Endothelial cell of umbilical vein (primary cell): Measurements from ENCODE around the gene CCAR1. TPM values are rescaled to one million over a fixed set of nuclear protein-coding genes. Genes with fewer than 3 reads are reported as not detected.

Source experiments
- BruUV-seq: library from RNA; stranded (reverse); fragments of 400-500 nt; replicated peaks from 2 replicates; lab custom pipeline; 2021; lab: Mats Ljungman, UMichigan
- CTCF ChIA-PET: fragments of 300-600, 350-600 bp; sonication (Branson Sonifier 250); formaldehyde crosslinking; loops from one replicate; lab custom pipeline; 2021; ENCODE audit warnings: antibody characterized with exemption, inconsistent platforms; lab: Charles Lee
- POLR2A ChIA-PET: fragments of 300-600, 350-600 bp; sonication (Branson Sonifier 250); formaldehyde crosslinking; loops from one replicate; lab custom pipeline; 2021; ENCODE audit warnings: antibody characterized with exemption, inconsistent platforms; lab: Charles Lee
- DNase-seq: peaks from one replicate; pipeline ENCODE4 v3.0.0-alpha.2; 2011; ENCODE audit warnings: low read depth, low spot score
- FAIRE-seq: peaks from 2 replicates; lab custom pipeline; 2011; peaks lifted over from hg19 to GRCh38; lab: Jason Lieb, UNC
- H2AFZ ChIP-seq: 2 replicates; pipeline ENCODE4 v1.6.0; 2012; ENCODE audit warnings: low read depth, low read length, control low read depth, inconsistent platforms
- H3K27ac ChIP-seq: 2 replicates; pipeline ENCODE4 v1.5.1; 2011; ENCODE audit warnings: low read depth, mild to moderate bottlenecking, control low read depth, low read length, moderate library complexity; ENCODE audit not compliant: insufficient read depth
- H3K27me3 ChIP-seq, 2 experiments: 2 replicates each; pipeline versions ENCODE4 v1.6.0 to v1.6.1; 2011; ENCODE audit warnings: low read length in 2 of 2, mixed read lengths in 1 of 2; ENCODE audit not compliant: control insufficient read depth in 2 of 2, insufficient read depth in 2 of 2
- H3K36me3 ChIP-seq, 2 experiments: 2 replicates in 1 of 2; 3 replicates in 1 of 2; pipeline ENCODE4 v1.5.1; 2011; ENCODE audit warnings: low read length in 2 of 2, mild to moderate bottlenecking in 1 of 2, moderate library complexity in 1 of 2; ENCODE audit not compliant: control insufficient read depth in 2 of 2, insufficient read depth in 2 of 2; ENCODE audit errors: extremely low read depth in 1 of 2
- H3K4me1 ChIP-seq: 3 replicates; pipeline ENCODE4 v1.5.1; 2011; ENCODE audit warnings: mild to moderate bottlenecking, low read length; ENCODE audit not compliant: control insufficient read depth, insufficient read depth; ENCODE audit errors: extremely low read depth
- H3K4me2 ChIP-seq: 2 replicates; pipeline ENCODE4 v1.6.1; 2011; ENCODE audit warnings: low read length, control low read depth, mixed read lengths; ENCODE audit not compliant: insufficient read depth
- H3K4me3 ChIP-seq, 3 experiments: fragments of 200-600 bp in 1 of 3; sonication (generic), shearing (Covaris generic) in 1 of 3; replicated peaks in 1 of 3; 2 replicates each; pipeline ENCODE4 v1.5.1; 2011 to 2016; ENCODE audit warnings: control low read depth in 3 of 3, low read length in 3 of 3, mild to moderate bottlenecking in 2 of 3, inconsistent platforms in 1 of 3, low read depth in 1 of 3, moderate library complexity in 1 of 3; ENCODE audit not compliant: insufficient read depth in 1 of 3
- H3K79me2 ChIP-seq: 2 replicates; pipeline ENCODE4 v1.6.0; 2012; ENCODE audit warnings: low read length, inconsistent platforms; ENCODE audit not compliant: control insufficient read depth, insufficient read depth
- H3K9ac ChIP-seq: replicated peaks from 2 replicates; pipeline ENCODE3; 2011; ENCODE audit warnings: low read length, control low read depth; ENCODE audit not compliant: insufficient read depth; ENCODE audit errors: extremely low read depth
- H3K9me1 ChIP-seq: replicated peaks from 3 replicates; pipeline ENCODE4 v1.6.0; 2011; ENCODE audit warnings: mild to moderate bottlenecking, low read length; ENCODE audit not compliant: control insufficient read depth, insufficient read depth; ENCODE audit errors: extremely low read depth
- H3K9me3 ChIP-seq: replicated peaks from 2 replicates; pipeline ENCODE4 v1.5.1; 2012; ENCODE audit warnings: low read length, inconsistent platforms; ENCODE audit not compliant: control insufficient read depth, insufficient read depth
- H4K20me1 ChIP-seq: replicated peaks from 2 replicates; pipeline ENCODE3; 2011; ENCODE audit warnings: mild to moderate bottlenecking, low read length; ENCODE audit not compliant: control insufficient read depth, insufficient read depth; ENCODE audit errors: extremely low read depth
- EZH2 ChIP-seq: IDR thresholded peaks from 2 replicates; pipeline ENCODE4 v1.6.1; 2012; ENCODE audit warnings: borderline replicate concordance, low read depth, mild to moderate bottlenecking, moderate library complexity, low read length, inconsistent platforms; ENCODE audit not compliant: severe bottlenecking
- FOS ChIP-seq: IDR thresholded peaks from 2 replicates; pipeline ENCODE4 v1.6.1; 2011; ENCODE audit warnings: mild to moderate bottlenecking, low read length, moderate library complexity, borderline replicate concordance; ENCODE audit not compliant: insufficient read depth
- GATA2 ChIP-seq: IDR thresholded peaks from 2 replicates; pipeline ENCODE4 v1.7.0; 2011; ENCODE audit warnings: low read depth, mild to moderate bottlenecking, moderate library complexity, mixed read lengths, low read length; ENCODE audit not compliant: insufficient read length, insufficient read depth
- JUN ChIP-seq: IDR thresholded peaks from 2 replicates; pipeline ENCODE4 v1.6.1; 2011; ENCODE audit warnings: borderline replicate concordance, low read depth; ENCODE audit not compliant: insufficient read length, insufficient read depth
- MYC ChIP-seq: IDR thresholded peaks from one replicate; pipeline ENCODE4 v1.6.1; 2011; ENCODE audit warnings: mild to moderate bottlenecking, low read depth, low read length
- POLR2A ChIP-seq: IDR thresholded peaks from 2 replicates; pipeline ENCODE4 v1.6.1; 2012; ENCODE audit warnings: low read depth, mild to moderate bottlenecking, control low read depth, low read length
- POLR2AphosphoS5 ChIP-seq: IDR thresholded peaks from 2 replicates; pipeline ENCODE4 v1.6.1; 2012; ENCODE audit warnings: low read depth, mild to moderate bottlenecking, control low read depth, low read length, moderate library complexity; ENCODE audit not compliant: insufficient read depth
- dilution Hi-C: fragments of 300-500 bp; cut with MboI; formaldehyde crosslinking; loops from one replicate; pipeline ENCODE4 v1.15.0; 2019; ENCODE audit warnings: low sequenced_read_pairs; ENCODE audit not compliant: extremely low pct_ligation_motif_present
- intact Hi-C: fragments of 100-400 bp; cut with micrococcal nuclease; formaldehyde crosslinking; loops from one replicate; pipeline ENCODE4 v1.10.0; 2022
- polyA plus RNA-seq, 4 experiments: library from polyadenylated mRNA; depleted of rRNA in 3 of 4; stranded (reverse) in 3 of 4; unstranded in 1 of 4; fragments of >200 nt; gene quantifications; 2 replicates each; pipeline versions ENCODE4 v1.2.1 to v1.2.3, GENCODE V29; 2011 to 2012; ENCODE audit warnings: missing spikeins in 1 of 4
- total RNA-seq: library from RNA; stranded (reverse); gene quantifications from 2 replicates; pipeline ENCODE4 v1.2.3, GENCODE V29; 2021
- TF ChIP-seq, protein P1 (sequence below), 2 donors: IDR thresholded peaks; 1 replicate in 1 of 2; 2 replicates in 1 of 2; pipeline ENCODE4 v1.5.1; 2011; ENCODE audit warnings: low read length in 2 of 2, mild to moderate bottlenecking in 2 of 2, moderate library complexity in 2 of 2, control low read depth in 1 of 2, inconsistent platforms in 1 of 2, low read depth in 1 of 2; ENCODE audit not compliant: insufficient read depth in 1 of 2; ENCODE audit errors: extremely low read depth in 1 of 2
- TF ChIP-seq, protein P2 (sequence below): IDR thresholded peaks from 2 replicates; pipeline ENCODE4 v1.6.1; 2011; ENCODE audit not compliant: insufficient read depth, insufficient read length

Gene CCAR1
- total and polyA plus RNA-seq, 2 donors (not counting 3 experiments of a cell fraction or from before 2014, with no cell fraction given), result 59.8 to 92.9 TPM

DNA sequence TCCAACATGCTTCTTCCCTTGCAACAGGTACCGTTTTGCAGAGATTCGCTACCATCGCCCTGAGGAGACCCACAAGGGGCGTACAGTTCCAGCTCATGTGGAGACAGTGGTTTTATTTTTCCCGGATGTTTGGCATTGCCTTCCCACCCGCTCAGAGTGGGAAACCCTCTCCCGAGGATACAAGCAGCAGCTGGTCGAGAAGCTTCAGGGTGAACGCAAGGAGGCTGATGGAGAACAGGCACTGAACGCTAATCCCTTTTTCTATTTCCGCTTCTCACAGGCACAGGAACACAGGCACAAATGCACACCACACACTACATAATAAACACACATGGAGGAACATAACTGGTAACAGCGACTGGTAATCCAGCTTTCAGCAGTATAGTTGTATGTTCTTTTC, 35.2 kb downstream of the CCAR1 start:
- Histone ChIP-seq H3K36me3 (peaks cover 28 to 59% of the 10 kb centered on the region in 2 experiments), H3K79me2 (no peaks in the 10 kb centered on the region), H3K4me3 (no peak overlapping the region), H3K9me1 (no peaks in the 10 kb centered on the region), H4K20me1 (no peaks in the 10 kb centered on the region), H2AFZ (no peak overlapping the region), H3K27me3 (no peaks in the 10 kb centered on the region), H3K27ac (no peak overlapping the region), H3K4me1 (no peaks in the 10 kb centered on the region), H3K4me2 (no peak overlapping the region), H3K9me3 (no peaks in the 10 kb centered on the region), H3K9ac (no peak overlapping the region)
- ChIA-PET POLR2A (no interaction called here), CTCF (no interaction called here)
- dilution Hi-C loops, result no loop called here
- BruUV-seq, result no TSS peak
- intact Hi-C loops, result no loop called here
- FAIRE-seq (no peak), DNase-seq (no peak)
- no peak for TF ChIP-seq POLR2AphosphoS5
- TF ChIP-seq JUN, result no peak
- TF ChIP-seq GATA2, result no peak
- no peak for TF ChIP-seq MYC
- TF ChIP-seq, protein P1, sequence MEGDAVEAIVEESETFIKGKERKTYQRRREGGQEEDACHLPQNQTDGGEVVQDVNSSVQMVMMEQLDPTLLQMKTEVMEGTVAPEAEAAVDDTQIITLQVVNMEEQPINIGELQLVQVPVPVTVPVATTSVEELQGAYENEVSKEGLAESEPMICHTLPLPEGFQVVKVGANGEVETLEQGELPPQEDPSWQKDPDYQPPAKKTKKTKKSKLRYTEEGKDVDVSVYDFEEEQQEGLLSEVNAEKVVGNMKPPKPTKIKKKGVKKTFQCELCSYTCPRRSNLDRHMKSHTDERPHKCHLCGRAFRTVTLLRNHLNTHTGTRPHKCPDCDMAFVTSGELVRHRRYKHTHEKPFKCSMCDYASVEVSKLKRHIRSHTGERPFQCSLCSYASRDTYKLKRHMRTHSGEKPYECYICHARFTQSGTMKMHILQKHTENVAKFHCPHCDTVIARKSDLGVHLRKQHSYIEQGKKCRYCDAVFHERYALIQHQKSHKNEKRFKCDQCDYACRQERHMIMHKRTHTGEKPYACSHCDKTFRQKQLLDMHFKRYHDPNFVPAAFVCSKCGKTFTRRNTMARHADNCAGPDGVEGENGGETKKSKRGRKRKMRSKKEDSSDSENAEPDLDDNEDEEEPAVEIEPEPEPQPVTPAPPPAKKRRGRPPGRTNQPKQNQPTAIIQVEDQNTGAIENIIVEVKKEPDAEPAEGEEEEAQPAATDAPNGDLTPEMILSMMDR (IDR thresholded peaks at IDR 0.05; ENCODE audit: extremely low read depth in 1 of 2, insufficient read depth in 1 of 2, low read depth in 1 of 2, low read length in 2 of 2), result no peak
- TF ChIP-seq, protein P2, sequence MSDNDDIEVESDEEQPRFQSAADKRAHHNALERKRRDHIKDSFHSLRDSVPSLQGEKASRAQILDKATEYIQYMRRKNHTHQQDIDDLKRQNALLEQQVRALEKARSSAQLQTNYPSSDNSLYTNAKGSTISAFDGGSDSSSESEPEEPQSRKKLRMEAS, result no peak
- no peak for TF ChIP-seq FOS
- no peak for TF ChIP-seq POLR2A
- no peak for TF ChIP-seq EZH2
